Nephron progenitor cell (in vitro differentiated cells): ENCODE data around the gene UBA1.

ENCODE experiments used
- DNase-seq: peaks from one replicate; pipeline ENCODE4 v3.0.0; 2021
- H3K27ac Mint-ChIP-seq: 2 replicates; pipeline ENCODE4 v1.8.0; 2021; ENCODE audit warnings: mild to moderate bottlenecking, moderate library complexity, mixed read lengths
- H3K27me3 Mint-ChIP-seq: 2 replicates; pipeline ENCODE4 v1.8.0; 2021; ENCODE audit warnings: mild to moderate bottlenecking, low read depth, mixed read lengths; ENCODE audit not compliant: poor library complexity
- H3K36me3 Mint-ChIP-seq: 2 replicates; pipeline ENCODE4 v1.8.0; 2021; ENCODE audit warnings: low read depth, mixed read lengths
- H3K4me1 Mint-ChIP-seq: 2 replicates; pipeline ENCODE4 v1.8.0; 2021; ENCODE audit warnings: mixed read lengths
- H3K4me3 Mint-ChIP-seq: 2 replicates; pipeline ENCODE4 v1.8.0; 2021; ENCODE audit warnings: mild to moderate bottlenecking, moderate library complexity, mixed read lengths
- H3K9me3 Mint-ChIP-seq: 2 replicates; pipeline ENCODE4 v1.8.0; 2021; ENCODE audit warnings: mild to moderate bottlenecking, moderate library complexity, mixed read lengths
- TF ChIP-seq, protein P1 (sequence below): fragments of 200-600 bp; sonication (generic); IDR thresholded peaks from 2 replicates; pipeline ENCODE4 v1.5.0; 2021; ENCODE audit warnings: antibody characterized with exemption

The UBA1 gene

GRCh38 chrX:47230136-47230868, 36.7 kb downstream of the UBA1 start:
- Mint-ChIP-seq H3K36me3 (peaks cover 49% of the 10 kb centered on the region), H3K4me3 (no peak overlapping the region), H3K9me3 (no peaks in the 10 kb centered on the region), H3K4me1 (peaks cover 40% of the 10 kb centered on the region), H3K27me3 (no peaks in the 10 kb centered on the region), H3K27ac (peak overlapping the region; percentile 39)
- TF ChIP-seq, protein P1, sequence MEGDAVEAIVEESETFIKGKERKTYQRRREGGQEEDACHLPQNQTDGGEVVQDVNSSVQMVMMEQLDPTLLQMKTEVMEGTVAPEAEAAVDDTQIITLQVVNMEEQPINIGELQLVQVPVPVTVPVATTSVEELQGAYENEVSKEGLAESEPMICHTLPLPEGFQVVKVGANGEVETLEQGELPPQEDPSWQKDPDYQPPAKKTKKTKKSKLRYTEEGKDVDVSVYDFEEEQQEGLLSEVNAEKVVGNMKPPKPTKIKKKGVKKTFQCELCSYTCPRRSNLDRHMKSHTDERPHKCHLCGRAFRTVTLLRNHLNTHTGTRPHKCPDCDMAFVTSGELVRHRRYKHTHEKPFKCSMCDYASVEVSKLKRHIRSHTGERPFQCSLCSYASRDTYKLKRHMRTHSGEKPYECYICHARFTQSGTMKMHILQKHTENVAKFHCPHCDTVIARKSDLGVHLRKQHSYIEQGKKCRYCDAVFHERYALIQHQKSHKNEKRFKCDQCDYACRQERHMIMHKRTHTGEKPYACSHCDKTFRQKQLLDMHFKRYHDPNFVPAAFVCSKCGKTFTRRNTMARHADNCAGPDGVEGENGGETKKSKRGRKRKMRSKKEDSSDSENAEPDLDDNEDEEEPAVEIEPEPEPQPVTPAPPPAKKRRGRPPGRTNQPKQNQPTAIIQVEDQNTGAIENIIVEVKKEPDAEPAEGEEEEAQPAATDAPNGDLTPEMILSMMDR, result no peak
- DNase-seq, result no peak

DNA sequence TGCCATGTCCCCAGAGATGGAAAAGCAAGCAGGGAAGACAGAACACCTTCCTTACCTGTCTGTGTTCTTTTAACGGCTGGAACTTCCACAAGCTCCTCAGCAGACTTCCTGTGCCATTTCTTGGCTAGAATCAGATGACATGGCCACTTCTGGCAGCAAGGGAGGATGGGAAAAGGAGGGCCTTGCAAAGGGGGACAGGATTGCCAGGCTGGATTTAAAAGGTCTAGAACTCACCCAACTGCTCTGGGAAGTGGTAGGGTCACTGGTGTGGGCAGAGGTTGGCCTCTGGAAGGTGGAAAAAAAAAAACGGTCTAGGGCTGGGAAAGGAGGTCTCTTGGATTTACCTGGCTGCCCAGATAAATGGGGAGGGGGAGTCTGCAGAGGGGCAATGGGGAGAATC, 37.5 kb downstream of the UBA1 start:
- H3K27me3 Mint-ChIP-seq, result no peaks in the 10 kb centered on the region
- TF ChIP-seq, protein P1, result no peak
- peak overlapping the region; percentile 62 for H3K4me3 Mint-ChIP-seq
- H3K4me1 Mint-ChIP-seq, result peaks cover 49% of the 10 kb centered on the region
- no peaks in the 10 kb centered on the region for H3K9me3 Mint-ChIP-seq
- DNase-seq, result no peak
- peak overlapping the region; percentile 74 for H3K27ac Mint-ChIP-seq
- H3K36me3 Mint-ChIP-seq, result peaks cover 44% of the 10 kb centered on the region

- Mint-ChIP-seq H3K9me3 (no peaks in the 10 kb centered on the region), H3K4me1 (peaks cover 60% of the 10 kb centered on the region)
Observed at GRCh38 chrX:47232197-47232802, 38.7 kb downstream of the UBA1 start.

DNA sequence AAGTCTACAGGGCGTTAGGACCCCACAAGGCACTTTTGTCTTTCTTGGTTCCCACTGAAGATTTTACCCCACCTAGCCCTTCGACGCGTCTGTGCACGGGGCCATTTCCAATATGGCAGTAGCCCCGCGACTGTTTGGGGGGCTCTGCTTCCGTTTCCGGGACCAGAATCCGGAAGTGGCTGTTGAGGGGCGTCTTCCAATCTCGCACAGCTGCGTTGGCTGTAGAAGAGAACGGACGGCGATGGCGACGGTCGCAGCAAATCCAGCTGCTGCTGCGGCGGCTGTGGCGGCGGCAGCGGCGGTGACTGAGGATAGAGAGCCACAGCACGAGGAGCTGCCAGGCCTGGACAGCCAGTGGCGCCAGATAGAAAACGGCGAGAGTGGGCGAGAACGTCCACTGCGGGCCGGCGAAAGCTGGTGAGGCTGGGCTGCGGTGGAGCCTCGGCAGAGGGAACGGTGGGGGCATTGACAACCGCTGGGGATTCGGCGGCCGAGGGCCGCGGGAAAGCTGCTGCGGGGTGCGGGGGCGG, 39.2 kb downstream of the UBA1 start, which contains the start of gene USP11:
Gene USP11, plus strand, starts transcription at position 207 of the 530 bp plus-strand sequence. Its CDS starts 35 bp downstream, at position 242.
- H3K27ac Mint-ChIP-seq, result peak within 1 kb of the TSS; percentile 100
- no peak for DNase-seq
- TF ChIP-seq, protein P1, result no peak
- peak within 1 kb of the TSS; percentile 93 for H3K4me3 Mint-ChIP-seq
- peaks cover 65% of the 10 kb centered on the region for H3K4me1 Mint-ChIP-seq
- no peaks in the 10 kb centered on the region for H3K27me3 Mint-ChIP-seq
- H3K9me3 Mint-ChIP-seq, result no peaks in the 10 kb centered on the region
- peaks cover 31% of the 10 kb centered on the region for H3K36me3 Mint-ChIP-seq

More at GRCh38 chrX:47232197-47232802, 38.7 kb downstream of the UBA1 start:
- Mint-ChIP-seq H3K4me3 (peak overlapping the region; percentile 93), H3K27me3 (no peaks in the 10 kb centered on the region), H3K27ac (peak overlapping the region; percentile 100), H3K36me3 (peaks cover 33% of the 10 kb centered on the region)
- TF ChIP-seq, protein P1, result no peak
- no peak for DNase-seq

GRCh38 chrX:47233333-47234113, 39.9 kb downstream of the UBA1 start:
- Mint-ChIP-seq H3K27ac (peak overlapping the region; percentile 100), H3K9me3 (no peaks in the 10 kb centered on the region), H3K4me1 (peaks cover 65% of the 10 kb centered on the region), H3K36me3 (peaks cover 24% of the 10 kb centered on the region), H3K4me3 (peak overlapping the region; percentile 93), H3K27me3 (no peaks in the 10 kb centered on the region)
- DNase-seq, result peak; percentile 98
- TF ChIP-seq, protein P1, result no peak
